Astrocyte (in vitro differentiated cells and primary cell): ENCODE results near the gene MTMR4. TPM values are rescaled to one million over a fixed set of nuclear protein-coding genes. Genes with fewer than 3 reads are reported as not detected.

Source experiments
- DNase-seq: peaks from one replicate; pipeline ENCODE4 v3.0.0-alpha.2; 2010; ENCODE audit warnings: low read depth
- FAIRE-seq: peaks from 2 replicates; lab custom pipeline; 2011; peaks lifted over from hg19 to GRCh38; lab: Jason Lieb, UNC
- H2AFZ ChIP-seq: 2 replicates; pipeline ENCODE4 v1.6.0; 2012; ENCODE audit warnings: low read depth, low read length, inconsistent platforms
- H3K27ac ChIP-seq: 2 replicates; pipeline ENCODE4 v1.5.1; 2011; ENCODE audit warnings: low read depth, low read length, inconsistent platforms
- H3K27me3 ChIP-seq: 2 replicates; pipeline ENCODE4 v1.6.0; 2011; ENCODE audit warnings: low read length, inconsistent platforms; ENCODE audit not compliant: insufficient read depth
- H3K36me3 ChIP-seq: 2 replicates; pipeline ENCODE4 v1.5.1; 2011; ENCODE audit warnings: low read length, inconsistent platforms; ENCODE audit not compliant: insufficient read depth
- H3K4me1 ChIP-seq: 2 replicates; pipeline ENCODE4 v1.5.1; 2011; ENCODE audit warnings: low read length, inconsistent platforms; ENCODE audit not compliant: insufficient read depth
- H3K4me2 ChIP-seq: 2 replicates; pipeline ENCODE4 v1.6.0; 2012; ENCODE audit warnings: low read length, inconsistent platforms
- H3K4me3 ChIP-seq: 2 replicates; pipeline ENCODE4 v1.5.1; 2011; ENCODE audit warnings: low read depth, mild to moderate bottlenecking, low read length, inconsistent platforms; ENCODE audit not compliant: insufficient read depth
- H3K79me2 ChIP-seq: 2 replicates; pipeline ENCODE4 v1.6.0; 2012; ENCODE audit warnings: mild to moderate bottlenecking, low read length, inconsistent platforms; ENCODE audit not compliant: insufficient read depth
- H3K9ac ChIP-seq: 2 replicates; pipeline ENCODE4 v1.6.0; 2012; ENCODE audit warnings: mild to moderate bottlenecking, low read length, inconsistent platforms
- H3K9me3 ChIP-seq: 2 replicates; pipeline ENCODE4 v1.5.1; 2012; ENCODE audit warnings: low read depth, mild to moderate bottlenecking, low read length, inconsistent platforms; ENCODE audit not compliant: insufficient read depth
- H4K20me1 ChIP-seq: 2 replicates; pipeline ENCODE4 v1.6.0; 2012; ENCODE audit warnings: low read length, inconsistent platforms; ENCODE audit not compliant: insufficient read depth
- H3K27ac Mint-ChIP-seq: one replicate; pipeline ENCODE4 v1.8.0; 2021; ENCODE audit warnings: mild to moderate bottlenecking, mixed read lengths; ENCODE audit not compliant: unreplicated experiment
- H3K27me3 Mint-ChIP-seq: one replicate; pipeline ENCODE4 v1.8.0; 2021; ENCODE audit warnings: low read depth, mixed read lengths; ENCODE audit not compliant: unreplicated experiment
- H3K36me3 Mint-ChIP-seq: one replicate; pipeline ENCODE4 v1.8.0; 2021; ENCODE audit warnings: low read depth, mixed read lengths; ENCODE audit not compliant: unreplicated experiment
- H3K4me1 Mint-ChIP-seq: one replicate; pipeline ENCODE4 v1.8.0; 2021; ENCODE audit warnings: low read depth, mixed read lengths; ENCODE audit not compliant: unreplicated experiment
- H3K4me3 Mint-ChIP-seq: one replicate; pipeline ENCODE4 v1.8.0; 2021; ENCODE audit warnings: mild to moderate bottlenecking, moderate library complexity, mixed read lengths; ENCODE audit not compliant: unreplicated experiment
- H3K9me3 Mint-ChIP-seq: one replicate; pipeline ENCODE4 v1.8.0; 2021; ENCODE audit warnings: mild to moderate bottlenecking, mixed read lengths; ENCODE audit not compliant: unreplicated experiment
- CTCF ChIP-seq: IDR thresholded peaks from 2 replicates; pipeline ENCODE4 v1.5.1; 2011; ENCODE audit warnings: low read depth, mild to moderate bottlenecking, inconsistent platforms, low read length, moderate library complexity; ENCODE audit not compliant: insufficient read depth
- EZH2 ChIP-seq: IDR thresholded peaks from 2 replicates; pipeline ENCODE4 v1.6.1; 2012; ENCODE audit warnings: mild to moderate bottlenecking, low read length, inconsistent platforms; ENCODE audit not compliant: insufficient read depth
- total RNA-seq: library from RNA; stranded (reverse); gene quantifications from 2 replicates; pipeline ENCODE4 v1.2.1, GENCODE V29; 2021

MTMR4 gene
- total RNA-seq, 1 donor from 2014 or later: 17.6 TPM

GRCh38 chr17:58539698-58540097, 25.3 kb upstream of the MTMR4 start:
- FAIRE-seq: no peak
- H3K36me3 Mint-ChIP-seq: peaks cover 5% of the 10 kb centered on the region
- H3K4me1 Mint-ChIP-seq: peaks cover 15% of the 10 kb centered on the region
- H3K4me1 ChIP-seq: peaks cover 11% of the 10 kb centered on the region
- no peak overlapping the region for H3K4me3 Mint-ChIP-seq
- peaks cover 5% of the 10 kb centered on the region for H3K9me3 Mint-ChIP-seq
- no peak overlapping the region for H3K4me3 ChIP-seq
- DNase-seq: no peak
- H3K36me3 ChIP-seq: no peaks in the 10 kb centered on the region
- TF ChIP-seq CTCF: no peak
- no peak for TF ChIP-seq EZH2
- no peak overlapping the region for H3K9ac ChIP-seq
- no peaks in the 10 kb centered on the region for H3K79me2 ChIP-seq
- no peak overlapping the region for H3K4me2 ChIP-seq
- no peaks in the 10 kb centered on the region for H4K20me1 ChIP-seq
- no peak overlapping the region for H2AFZ ChIP-seq
- no peak overlapping the region for H3K27ac ChIP-seq
- H3K9me3 ChIP-seq: no peaks in the 10 kb centered on the region
- peaks cover 31% of the 10 kb centered on the region for H3K27me3 Mint-ChIP-seq
- H3K27me3 ChIP-seq: peaks cover 14% of the 10 kb centered on the region
- H3K27ac Mint-ChIP-seq: no peak overlapping the region

- peaks cover 10% of the 10 kb centered on the region for H3K27me3 ChIP-seq
- H3K27ac ChIP-seq: no peak overlapping the region
- no peaks in the 10 kb centered on the region for H3K79me2 ChIP-seq
- peaks cover 3% of the 10 kb centered on the region for H3K9me3 Mint-ChIP-seq
- peaks cover 11% of the 10 kb centered on the region for H3K4me1 ChIP-seq
- no peaks in the 10 kb centered on the region for H3K9me3 ChIP-seq
- FAIRE-seq (no peak), DNase-seq (no peak)
- H3K27me3 Mint-ChIP-seq: peaks cover 30% of the 10 kb centered on the region
- H3K4me3 Mint-ChIP-seq: no peak overlapping the region
- peaks cover 5% of the 10 kb centered on the region for H3K36me3 Mint-ChIP-seq
- no peak overlapping the region for H3K4me2 ChIP-seq
- no peak overlapping the region for H3K4me3 ChIP-seq
- no peak overlapping the region for H3K9ac ChIP-seq
- no peaks in the 10 kb centered on the region for H4K20me1 ChIP-seq
- no peak for TF ChIP-seq EZH2
- TF ChIP-seq CTCF: no peak
- H3K36me3 ChIP-seq: no peaks in the 10 kb centered on the region
- H3K4me1 Mint-ChIP-seq: peaks cover 15% of the 10 kb centered on the region
- no peak overlapping the region for H3K27ac Mint-ChIP-seq
- no peak overlapping the region for H2AFZ ChIP-seq
Observed at GRCh38 chr17:58538811-58539409, 24.5 kb upstream of the MTMR4 start.

- H3K4me2 ChIP-seq: no peak overlapping the region
- no peaks in the 10 kb centered on the region for H3K79me2 ChIP-seq
- H3K36me3 Mint-ChIP-seq: peaks cover 2% of the 10 kb centered on the region
- H3K27ac ChIP-seq: no peak overlapping the region
- peaks cover 34% of the 10 kb centered on the region for H3K27me3 Mint-ChIP-seq
- no peaks in the 10 kb centered on the region for H3K9me3 ChIP-seq
- H3K9me3 Mint-ChIP-seq: no peaks in the 10 kb centered on the region
- no peaks in the 10 kb centered on the region for H3K36me3 ChIP-seq
- DNase-seq (no peak), FAIRE-seq (no peak)
- H3K4me3 ChIP-seq: no peak overlapping the region
- H4K20me1 ChIP-seq: no peaks in the 10 kb centered on the region
- H3K4me1 ChIP-seq: peaks cover 16% of the 10 kb centered on the region
- no peak overlapping the region for H3K27ac Mint-ChIP-seq
- no peak for TF ChIP-seq EZH2
- TF ChIP-seq CTCF: no peak
- H3K4me1 Mint-ChIP-seq: peaks cover 15% of the 10 kb centered on the region
- peaks cover 18% of the 10 kb centered on the region for H3K27me3 ChIP-seq
- no peak overlapping the region for H2AFZ ChIP-seq
- H3K9ac ChIP-seq: no peak overlapping the region
- H3K4me3 Mint-ChIP-seq: no peak overlapping the region
Observed at GRCh38 chr17:58537266-58537665, 22.8 kb upstream of the MTMR4 start.
